T-helper 2 cell treated with Interferon-gamma antibody and Interleukin-4, amounts not matched to agents 100 ng/mL and 5 ng/mL, for 36 hours (primary cell): ENCODE data around the gene UNKL. TPM values are rescaled to one million over a fixed set of nuclear protein-coding genes. Genes with fewer than 3 reads are reported as not detected.
"Not testable (repeated sequence)": the region's sequence is repeated elsewhere in the genome, so short reads cannot be mapped to it uniquely, and the experiment has no call there.

Experiments used
- intact Hi-C: fragments of 100-400 bp; cut with micrococcal nuclease; formaldehyde crosslinking; loops from one replicate; pipeline ENCODE4 v1.15.1; 2023
- total RNA-seq: library from RNA; stranded (reverse); gene quantifications from 2 replicates; pipeline ENCODE4 v1.2.3, GENCODE V29; 2022

The UNKL gene
- total RNA-seq, 1 donor from 2014 or later = 31.7 TPM

GRCh38 chr16:1445518-1446203 lies 31.2 kb upstream of the UNKL start:
- intact Hi-C loops = no loop called here

- intact Hi-C loops = no loop called here
These were observed 30.4 kb upstream of the UNKL start for GRCh38 chr16:1444730-1445517.

GRCh38 chr16:1443980-1444729 lies 29.7 kb upstream of the UNKL start, which contains the start of gene CCDC154:
Gene CCDC154, minus strand, starts transcription at chr16:1444556. Its CDS starts 234 bp downstream, at chr16:1444322.
- intact Hi-C loops = no loop called here

GRCh38 chr16:1443403-1443973 lies 29.0 kb upstream of the UNKL start:
- intact Hi-C loops = no loop called here

GRCh38 chr16:1442697-1443096 lies 28.2 kb upstream of the UNKL start:
- intact Hi-C loops = no loop called here

GRCh38 chr16:1441391-1441829 lies 26.9 kb upstream of the UNKL start:
- intact Hi-C loops = no loop called here

DNA sequence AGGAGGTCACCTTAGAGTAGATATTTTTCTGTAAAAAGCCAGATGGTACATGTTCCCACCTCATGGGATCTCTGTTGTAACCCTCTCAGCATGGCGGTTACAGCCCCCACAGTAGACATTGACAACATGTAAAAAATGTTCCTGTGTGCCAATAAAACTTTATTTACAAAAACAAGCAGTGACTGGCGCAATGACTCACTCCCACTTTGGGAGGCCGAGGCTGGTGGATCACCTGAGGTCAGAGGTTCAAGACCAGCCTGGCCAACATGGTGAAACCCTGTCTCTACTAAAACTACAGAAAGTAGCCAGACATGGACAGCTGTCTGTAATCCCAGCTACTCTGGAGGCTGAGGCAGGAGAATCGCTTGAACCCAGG lies 25.2 kb upstream of the UNKL start:
- intact Hi-C loops = not testable (repeated sequence)

- intact Hi-C loops = no loop called here
These were observed 24.7 kb upstream of the UNKL start for GRCh38 chr16:1439058-1439698.

DNA sequence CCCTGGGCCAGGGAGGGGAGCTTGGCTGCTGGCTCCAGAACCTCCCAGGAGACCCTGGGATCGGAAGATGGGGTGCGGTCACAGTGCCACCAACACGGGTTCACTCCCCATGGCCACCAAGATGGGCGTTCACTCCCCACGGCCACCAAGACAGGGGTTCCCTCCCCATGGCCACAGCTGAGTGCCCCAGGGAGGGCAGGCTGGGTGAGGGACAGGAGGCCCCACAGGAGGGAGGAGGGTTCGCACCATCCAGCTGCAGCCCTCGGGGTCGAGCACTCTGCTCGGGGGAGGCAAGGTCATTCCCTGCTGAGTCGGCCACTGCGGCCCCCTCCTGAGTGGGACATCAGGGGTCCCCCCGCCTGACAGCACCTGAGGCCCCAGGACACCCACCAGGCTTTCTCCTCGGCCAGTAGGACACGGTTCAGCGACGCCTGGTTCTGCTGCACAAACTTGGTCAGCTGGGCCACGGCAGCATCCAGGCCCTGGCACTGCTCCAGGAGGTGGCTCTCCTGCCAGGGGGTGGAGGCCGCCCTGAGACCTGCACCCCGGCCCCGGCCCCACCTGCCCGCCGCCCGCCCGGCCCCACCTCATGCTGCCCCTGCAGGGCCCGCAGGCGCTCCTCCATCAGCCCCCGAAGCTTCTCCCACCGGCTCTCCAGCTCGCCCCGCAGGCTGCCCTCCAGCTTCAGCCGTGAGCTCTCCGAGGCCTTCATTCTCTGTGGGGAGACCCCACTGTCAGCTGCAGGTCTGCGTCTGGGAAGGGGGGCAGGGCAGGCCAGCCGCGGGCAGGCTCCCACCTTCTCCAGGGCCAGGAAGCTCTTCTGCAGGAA lies 23.9 kb upstream of the UNKL start:
- intact Hi-C loops = no loop called here

GRCh38 chr16:1437606-1438005 lies 23.1 kb upstream of the UNKL start:
- intact Hi-C loops = no loop called here

- intact Hi-C loops = no loop called here
These were observed 22.3 kb upstream of the UNKL start for GRCh38 chr16:1436731-1437355.

GRCh38 chr16:1435921-1436697 lies 21.6 kb upstream of the UNKL start:
- intact Hi-C loops = no loop called here

DNA sequence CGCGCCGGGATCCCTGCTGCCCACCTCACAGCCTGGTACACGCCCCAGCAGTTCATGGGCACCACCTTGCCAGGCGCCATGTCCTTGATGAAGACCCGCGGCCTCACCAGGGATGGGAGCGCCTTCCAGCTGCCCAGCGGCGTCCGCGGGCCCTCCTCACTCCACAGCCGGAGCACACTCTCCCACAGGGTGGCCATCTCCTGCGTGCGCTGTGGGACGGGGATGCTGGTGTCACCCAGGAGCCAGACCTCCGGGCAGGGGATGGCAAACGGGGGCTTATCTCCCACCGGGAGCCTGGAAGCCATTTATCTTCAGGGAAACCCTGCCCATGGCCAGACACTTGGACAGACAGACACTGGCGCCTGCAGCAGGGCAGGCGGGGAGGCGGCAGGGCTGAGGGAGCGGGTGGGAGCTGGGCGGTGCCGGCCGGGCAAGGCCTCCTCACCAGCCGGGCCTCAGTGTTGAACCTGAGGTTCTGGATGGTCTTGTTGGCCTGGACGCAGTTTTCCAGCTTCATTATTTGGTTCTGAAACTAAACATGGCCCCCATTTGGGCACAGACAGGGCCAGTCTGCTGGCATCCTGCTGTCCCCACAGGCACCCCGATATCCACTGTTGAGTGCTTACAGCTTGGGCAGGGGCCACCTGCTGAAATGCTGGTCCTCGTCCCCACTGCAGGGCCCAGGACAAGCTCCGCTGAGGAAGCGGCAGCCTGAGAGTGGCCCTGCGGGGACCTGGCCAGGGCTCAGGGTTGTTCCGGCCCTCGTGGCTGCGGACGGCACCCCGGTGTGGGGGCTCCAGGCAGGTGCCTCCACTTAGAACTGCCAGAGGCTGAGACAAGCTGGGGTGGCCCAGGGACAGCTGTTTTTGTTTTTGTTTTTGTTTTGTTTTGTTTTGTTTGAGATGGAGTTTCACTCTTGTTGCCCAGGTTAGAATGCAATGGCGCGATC lies 20.4 kb upstream of the UNKL start:
- intact Hi-C loops = no loop called here

DNA sequence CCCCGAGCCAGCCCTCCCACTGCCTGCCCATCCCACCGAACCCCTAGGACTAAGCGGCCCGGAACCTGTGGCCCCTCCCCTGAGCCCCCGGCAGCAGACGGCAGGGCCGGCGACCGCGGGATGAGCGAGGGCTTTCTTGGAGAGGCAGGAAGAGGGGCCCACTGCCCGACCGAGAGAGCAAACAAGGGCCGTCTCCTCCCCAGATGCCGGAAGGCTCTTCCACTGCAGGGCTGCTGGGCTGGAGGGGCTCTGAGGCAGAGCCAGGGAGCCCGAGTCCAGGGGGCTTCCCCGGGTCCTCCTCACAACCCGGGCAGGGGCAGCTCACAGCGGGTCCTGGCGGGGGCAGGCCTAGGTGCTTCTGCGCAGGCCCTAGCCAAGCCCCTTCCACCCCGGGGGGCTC lies 19.3 kb upstream of the UNKL start:
- intact Hi-C loops = no loop called here

- intact Hi-C loops = no loop called here
These were observed 18.7 kb upstream of the UNKL start for GRCh38 chr16:1433263-1433560.

GRCh38 chr16:1432388-1433262 lies 18.1 kb upstream of the UNKL start:
- intact Hi-C loops = no loop called here
